Measurements from ENCODE around the gene DCAKD.

Gene DCAKD

DNA sequence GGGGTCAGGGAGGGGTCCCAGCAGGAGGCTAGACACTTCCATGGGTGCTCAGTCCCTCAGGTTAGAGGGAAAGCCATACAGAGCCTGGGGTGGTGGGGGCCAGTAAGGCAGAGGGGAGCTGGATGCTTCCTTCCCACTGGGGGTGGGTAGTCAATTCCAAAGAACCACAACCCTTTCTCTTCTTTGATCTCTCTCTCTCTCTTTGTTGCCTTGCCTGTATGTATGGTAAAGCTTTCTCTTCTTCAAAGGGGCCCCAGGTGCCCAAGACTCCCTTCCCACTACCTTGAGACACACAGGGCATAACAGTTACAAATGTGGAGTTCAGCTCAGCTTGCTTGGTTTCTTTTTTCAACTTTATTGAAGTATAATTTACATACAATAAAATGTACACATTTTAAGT is 52.8 kb downstream of the DCAKD start:
- no peak for DNase-seq

GRCh38 chr17:44997733-44998520 is 53.5 kb downstream of the DCAKD start:
- DNase-seq, result no peak

DNA sequence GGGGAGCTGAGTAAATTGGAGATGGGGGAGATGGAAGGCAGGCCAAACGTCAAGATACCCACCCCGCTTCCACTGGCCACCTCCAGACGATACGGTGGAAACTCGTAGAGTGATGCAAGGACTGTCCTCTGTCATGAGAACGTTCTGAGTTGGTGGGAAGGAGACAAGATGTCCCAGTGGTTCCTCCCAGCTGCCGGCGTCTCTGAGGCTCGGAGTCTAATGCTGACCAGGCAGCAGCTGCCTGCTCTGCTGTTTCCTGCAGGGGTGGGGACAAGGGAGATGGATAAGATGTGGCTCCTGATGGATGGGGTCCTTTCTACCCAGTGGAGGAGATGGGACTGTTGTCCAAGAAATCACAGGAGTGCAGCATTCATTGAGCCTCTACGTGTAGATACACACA is 55.1 kb downstream of the DCAKD start:
- DNase-seq, result no peak

DNA sequence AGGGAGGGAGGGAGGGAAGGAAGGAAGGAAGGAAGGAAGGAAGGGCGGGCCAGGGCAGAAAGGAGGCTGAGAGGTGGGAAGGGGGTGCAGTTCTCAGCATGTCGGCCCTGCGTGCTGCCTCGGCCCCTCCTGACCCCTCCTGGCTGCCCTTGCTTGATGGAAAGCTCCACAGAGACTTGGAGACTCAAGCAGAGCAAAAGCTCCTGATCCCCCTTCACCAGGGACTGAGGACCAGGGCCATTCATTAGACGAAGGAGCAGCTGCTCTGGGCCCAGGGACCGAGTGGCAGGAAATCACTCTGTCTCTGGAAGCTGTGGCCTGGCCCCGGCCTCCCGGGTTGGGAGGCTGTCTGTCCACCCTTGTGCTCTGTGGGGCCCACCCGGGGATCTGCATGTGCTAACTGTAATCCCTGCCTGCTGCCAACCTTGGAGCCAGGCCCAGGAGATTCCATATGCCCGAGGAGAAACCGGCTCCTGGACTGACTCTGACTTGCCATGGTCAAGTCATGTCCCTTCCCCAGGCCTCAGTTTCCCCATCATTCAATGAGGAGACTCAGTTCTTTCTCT is 55.9 kb downstream of the DCAKD start:
- no peak for DNase-seq

DNA sequence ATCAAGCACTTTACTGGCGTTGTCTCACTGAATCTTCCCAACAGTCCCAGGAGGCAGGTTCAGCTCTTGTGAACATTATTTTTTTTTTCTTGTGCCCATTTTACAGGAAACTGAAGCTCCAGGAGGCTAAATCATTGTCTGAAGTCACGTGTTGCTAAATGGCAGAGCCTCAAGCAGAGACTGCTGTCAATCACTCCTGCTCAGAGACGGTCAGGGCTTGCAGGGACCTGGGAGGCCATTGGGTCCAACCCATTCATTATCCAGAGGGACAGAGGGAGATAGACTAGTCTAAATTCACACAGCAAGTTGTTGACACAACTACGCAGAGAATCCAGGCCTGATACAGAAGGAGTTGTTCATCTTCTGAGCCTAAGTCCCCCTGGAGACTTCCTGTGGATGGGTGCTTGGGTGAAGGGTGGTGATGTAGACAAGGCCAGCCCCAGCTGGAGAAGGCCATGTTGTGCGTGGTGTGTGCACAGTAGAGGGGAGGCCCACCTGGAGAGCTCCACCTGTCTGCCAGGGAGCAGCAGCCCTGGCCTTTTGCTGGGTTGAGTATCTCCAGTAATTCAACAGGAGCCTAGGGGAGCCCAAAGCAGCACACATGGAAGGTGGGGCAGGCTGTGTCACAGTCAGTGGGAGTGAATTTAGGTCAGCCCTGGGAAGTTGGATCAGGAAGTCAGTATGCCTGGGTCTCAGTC is 59.0 kb downstream of the DCAKD start:
- DNase-seq, result no peak

- DNase-seq, result no peak
Observed at GRCh38 chr17:44990994-44991393, 60.4 kb downstream of the DCAKD start.

DNA sequence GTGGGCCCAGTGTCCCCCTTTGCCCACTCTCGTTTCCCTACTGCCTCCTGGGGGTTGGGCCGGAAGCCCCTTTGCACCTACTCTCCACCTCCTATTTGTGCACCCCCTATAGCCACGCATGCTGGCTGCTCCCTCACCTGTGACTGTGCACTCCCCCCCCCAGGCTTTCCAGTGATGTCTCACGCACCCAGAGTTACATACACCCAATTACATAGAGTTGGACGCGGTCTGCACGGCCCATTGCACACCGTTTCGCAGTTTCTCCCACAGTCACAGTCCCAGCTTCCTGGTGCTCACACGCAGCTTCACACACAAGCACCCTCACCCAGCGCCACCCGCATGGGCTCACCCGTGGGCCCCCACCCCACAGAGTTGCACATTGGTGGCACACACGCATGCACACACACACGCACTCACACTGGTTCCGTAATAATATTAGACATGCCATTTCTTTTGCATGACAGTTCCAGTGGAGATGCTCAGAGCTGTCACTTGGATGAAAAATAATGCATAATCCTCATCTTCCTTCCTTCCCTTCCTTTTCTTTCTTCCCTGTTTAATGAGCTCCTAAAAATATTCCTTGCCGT is 61.8 kb downstream of the DCAKD start:
- DNase-seq, result no peak

DNA sequence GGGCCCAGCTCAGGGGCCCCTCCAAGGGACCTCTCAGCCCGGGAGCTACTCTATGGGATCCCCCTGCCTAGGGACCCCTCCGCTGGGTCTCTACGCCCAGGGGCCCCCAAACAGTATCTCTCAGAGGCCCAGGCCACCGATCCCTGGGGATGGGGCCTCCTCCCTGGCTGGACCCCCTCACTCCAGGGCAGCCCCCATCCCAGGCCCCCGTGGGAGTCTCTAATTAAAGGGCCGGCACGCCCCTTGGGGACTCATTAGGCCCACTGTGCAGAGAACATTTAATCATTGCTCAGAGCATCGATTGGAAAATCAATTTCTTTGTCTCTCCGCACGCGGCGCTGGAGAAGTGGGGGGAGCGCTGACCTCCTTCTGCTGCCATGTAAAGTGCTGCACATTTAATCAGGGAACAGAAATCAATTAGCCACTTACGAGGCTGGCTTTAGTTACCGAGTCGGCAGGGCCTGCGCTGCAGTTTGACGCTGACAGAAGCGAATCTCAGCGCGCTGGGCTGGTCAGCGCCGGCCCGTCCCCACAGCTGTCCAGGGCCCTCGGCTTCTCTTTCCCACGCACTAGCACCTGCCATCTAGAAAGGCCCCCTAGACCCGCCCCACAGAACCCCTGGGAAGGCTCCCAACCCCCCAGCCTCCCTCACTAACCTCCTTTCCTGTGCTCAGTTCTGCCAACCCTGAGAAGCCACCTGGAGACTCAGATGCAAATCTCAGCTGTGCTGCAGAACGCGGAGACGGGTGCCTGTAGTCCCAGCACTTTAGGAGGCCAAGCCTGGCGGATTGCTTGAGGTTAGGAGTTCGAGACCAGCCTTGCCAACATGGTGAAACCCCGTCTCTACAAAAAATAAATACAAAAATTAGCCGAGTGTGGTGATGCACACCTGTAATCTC is 63.1 kb downstream of the DCAKD start:
- DNase-seq, result no peak

DNA sequence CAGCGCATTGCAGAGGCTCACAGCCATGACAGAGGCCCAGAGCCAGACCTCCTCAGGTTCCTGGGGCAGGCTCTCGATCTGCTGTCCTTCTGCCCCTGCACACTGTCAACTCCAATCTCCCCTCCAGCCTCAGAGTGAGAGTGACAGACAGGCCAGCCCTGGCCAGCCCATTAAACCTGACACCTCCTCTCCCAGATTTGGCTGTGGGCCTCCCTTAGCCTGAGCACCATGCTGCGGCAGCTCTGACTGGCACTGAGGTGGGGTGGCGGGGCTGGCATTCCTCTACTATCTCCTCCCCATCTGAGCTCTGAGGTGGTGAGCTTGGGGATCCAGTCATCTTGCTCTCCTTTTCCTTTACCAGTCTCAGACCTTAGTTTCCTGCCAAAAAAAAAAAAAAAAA is 67.9 kb downstream of the DCAKD start:
- DNase-seq, result no peak

DNA sequence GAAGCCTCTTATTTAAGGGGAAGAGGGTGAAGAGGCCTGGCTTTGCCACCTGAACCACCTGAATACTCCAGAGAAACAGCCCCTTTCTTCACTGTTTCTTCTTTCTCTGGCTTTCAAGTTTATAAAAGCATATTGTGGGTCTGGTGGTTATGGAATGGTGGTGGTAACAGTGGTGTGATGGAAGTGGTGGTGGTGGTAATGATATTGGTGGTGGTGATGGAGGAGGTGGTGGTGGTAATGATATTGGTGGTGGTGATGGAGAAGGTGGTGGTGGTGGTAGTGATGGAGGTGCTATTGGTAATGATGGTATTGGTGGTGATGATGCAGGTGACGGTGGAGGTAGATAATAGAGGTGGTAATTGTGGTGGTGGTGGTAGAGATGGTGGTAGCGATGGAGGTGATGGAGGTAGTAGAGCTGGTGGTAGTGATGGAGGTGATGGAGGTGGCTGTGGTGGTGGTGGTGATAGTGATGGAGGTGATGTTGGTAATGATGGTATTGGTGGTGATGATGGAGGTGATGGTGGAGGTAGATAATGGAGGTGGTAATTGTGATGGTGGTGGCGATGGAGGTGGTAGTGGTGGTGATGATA is 69.2 kb downstream of the DCAKD start:
- DNase-seq, result no peak

GRCh38 chr17:44981221-44981968 is 70.0 kb downstream of the DCAKD start:
- DNase-seq, result peak; percentile 46

GRCh38 chr17:44979426-44979995 is 71.9 kb downstream of the DCAKD start:
- DNase-seq, result peak; percentile 18

DNA sequence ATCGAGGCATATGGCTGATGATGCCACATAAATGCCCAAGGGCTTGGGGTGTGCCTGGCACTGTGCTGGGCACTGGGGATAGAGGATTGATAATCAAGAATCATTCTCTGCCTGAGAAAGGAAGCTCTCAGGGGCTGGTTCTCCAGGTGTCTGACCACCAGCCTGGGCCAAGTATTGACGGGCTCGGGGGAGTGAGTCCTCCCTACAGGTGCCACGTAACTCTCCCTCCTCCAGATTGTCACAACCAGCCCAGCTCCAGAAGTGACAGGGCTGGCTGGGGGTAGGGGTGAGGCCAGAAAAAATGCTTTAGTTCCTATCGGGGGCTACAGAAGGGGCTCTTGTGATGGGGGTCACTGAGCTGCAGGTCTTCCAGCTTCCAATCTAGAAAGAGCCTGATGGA is 72.6 kb downstream of the DCAKD start:
- no peak for DNase-seq

DNA sequence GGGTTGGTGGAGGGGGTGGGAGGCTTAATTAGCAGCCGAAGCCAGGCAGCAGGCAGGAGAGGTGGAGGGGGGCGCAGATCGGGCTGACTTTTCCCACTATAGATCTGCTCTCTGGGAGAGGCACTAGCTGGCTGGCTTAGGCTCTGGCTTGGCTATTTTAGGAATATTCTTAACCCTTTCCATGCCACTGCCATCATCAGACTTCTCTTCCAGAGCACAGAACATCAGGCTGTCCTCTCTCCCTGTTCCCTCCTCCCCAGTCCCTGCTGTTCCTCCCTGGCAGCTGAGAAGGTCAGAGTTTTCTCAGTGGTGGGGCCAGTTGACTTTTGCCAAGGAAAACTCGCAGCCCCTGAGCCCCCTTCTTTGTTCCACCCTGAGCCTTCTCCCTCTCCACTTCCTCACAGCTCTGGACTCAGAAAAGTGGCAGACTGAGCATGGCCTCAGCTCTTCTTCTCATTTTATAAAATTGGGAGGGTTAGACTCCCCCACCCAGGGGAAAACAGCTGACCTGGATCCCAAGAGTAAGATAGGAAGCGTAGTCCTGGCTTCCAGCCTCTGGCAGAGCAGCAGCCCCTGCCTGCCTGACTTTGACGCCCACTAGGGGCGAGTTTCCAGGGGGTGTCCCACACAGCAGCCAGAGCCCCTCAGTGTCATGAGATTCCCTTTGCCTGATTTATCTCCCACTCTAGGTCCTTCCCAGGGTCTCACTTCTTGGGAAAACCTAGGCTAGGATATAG is 73.5 kb downstream of the DCAKD start:
- no peak for DNase-seq

- DNase-seq, result no peak
Observed at GRCh38 chr17:44977065-44977464, 74.4 kb downstream of the DCAKD start.

DNA sequence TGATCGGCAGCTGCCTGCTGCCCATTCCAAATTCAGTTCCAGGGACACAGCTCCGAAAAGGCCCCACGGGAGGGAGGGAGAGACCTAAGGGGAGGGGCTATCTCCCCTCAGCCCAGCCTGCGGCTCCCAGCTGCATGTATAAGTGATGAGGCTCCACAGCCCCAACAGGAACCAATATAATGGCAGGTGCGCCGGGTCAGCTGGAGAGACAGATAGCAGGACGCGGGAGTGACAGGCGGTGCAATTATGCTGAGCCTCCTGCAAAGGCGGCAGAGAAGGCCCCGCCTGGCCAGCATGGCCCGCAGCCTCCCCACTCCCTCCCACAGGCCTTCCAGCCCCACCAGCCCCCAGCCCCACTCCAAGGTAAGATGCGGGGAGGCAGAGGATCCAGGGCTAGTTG is 75.2 kb downstream of the DCAKD start:
- DNase-seq, result no peak
